OCI-LY1 (cell line): ENCODE data around the gene DTL.

Source experiments
- EZH2 ChIP-seq: fragments of 200-600 bp; sonication (generic), shearing (Covaris generic); IDR thresholded peaks from 2 replicates; pipeline ENCODE4 v1.8.0; 2017; ENCODE audit warnings: borderline replicate concordance, mixed run types, mild to moderate bottlenecking, antibody characterized with exemption, low read length, moderate library complexity, mixed read lengths
- TF ChIP-seq, protein P1 (sequence below): fragments of 200-600 bp; sonication (generic), shearing (Covaris generic); IDR thresholded peaks from 2 replicates; pipeline ENCODE4 v1.5.1; 2017; ENCODE audit warnings: mild to moderate bottlenecking, antibody characterized with exemption, low read length, moderate library complexity, mixed read lengths

DNA sequence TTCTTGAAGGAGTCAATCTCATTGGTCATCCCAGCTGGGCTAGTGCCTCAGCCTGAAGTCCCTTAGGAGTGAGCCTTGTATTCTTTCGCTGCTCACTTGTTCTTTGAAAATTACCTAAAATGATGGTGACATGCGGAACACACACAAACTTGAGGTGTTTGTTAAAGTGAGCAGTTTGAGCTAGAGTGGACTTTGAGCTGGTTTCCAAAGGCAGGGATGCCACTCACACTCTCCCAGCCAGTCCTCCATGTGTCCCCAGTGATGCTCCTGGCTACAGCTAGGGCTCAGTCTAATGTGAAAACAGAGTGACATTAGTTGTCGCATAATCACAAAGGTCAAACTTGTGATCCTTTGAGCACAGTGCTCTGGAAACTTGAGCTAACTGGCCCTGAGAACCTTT, 84.3 kb downstream of the DTL start:
- TF ChIP-seq, protein P1, sequence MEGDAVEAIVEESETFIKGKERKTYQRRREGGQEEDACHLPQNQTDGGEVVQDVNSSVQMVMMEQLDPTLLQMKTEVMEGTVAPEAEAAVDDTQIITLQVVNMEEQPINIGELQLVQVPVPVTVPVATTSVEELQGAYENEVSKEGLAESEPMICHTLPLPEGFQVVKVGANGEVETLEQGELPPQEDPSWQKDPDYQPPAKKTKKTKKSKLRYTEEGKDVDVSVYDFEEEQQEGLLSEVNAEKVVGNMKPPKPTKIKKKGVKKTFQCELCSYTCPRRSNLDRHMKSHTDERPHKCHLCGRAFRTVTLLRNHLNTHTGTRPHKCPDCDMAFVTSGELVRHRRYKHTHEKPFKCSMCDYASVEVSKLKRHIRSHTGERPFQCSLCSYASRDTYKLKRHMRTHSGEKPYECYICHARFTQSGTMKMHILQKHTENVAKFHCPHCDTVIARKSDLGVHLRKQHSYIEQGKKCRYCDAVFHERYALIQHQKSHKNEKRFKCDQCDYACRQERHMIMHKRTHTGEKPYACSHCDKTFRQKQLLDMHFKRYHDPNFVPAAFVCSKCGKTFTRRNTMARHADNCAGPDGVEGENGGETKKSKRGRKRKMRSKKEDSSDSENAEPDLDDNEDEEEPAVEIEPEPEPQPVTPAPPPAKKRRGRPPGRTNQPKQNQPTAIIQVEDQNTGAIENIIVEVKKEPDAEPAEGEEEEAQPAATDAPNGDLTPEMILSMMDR = no peak
- no peak for TF ChIP-seq EZH2
